Naive thymus-derived CD8-positive, alpha-beta T cell (primary cell): ENCODE data around the gene KIN. TPM values are rescaled to one million over a fixed set of nuclear protein-coding genes. Genes with fewer than 3 reads are reported as not detected.
"Not testable (repeated sequence)": the region's sequence is repeated elsewhere in the genome, so short reads cannot be mapped to it uniquely, and the experiment has no call there.

Experiments used
- ATAC-seq, 2 donors: fragments of 150-1000 bp; cut with Tn5 transposase in 1 of 2; sonication (Bioruptor Pico), chemical (Tn5 transposase) in 1 of 2; 1 replicate in 1 of 2; 2 replicates in 1 of 2; pipeline ENCODE4 v1.10.0; 2021; ENCODE audit warnings: mild to moderate bottlenecking in 2 of 2, moderate library complexity in 2 of 2
- POLR2A ChIA-PET: fragments of 350-600 bp; sonication (Branson Sonifier 250); formaldehyde crosslinking; loops from one replicate; lab custom pipeline; 2021; ENCODE audit warnings: antibody characterized with exemption; lab: Charles Lee
- DNase-seq, 10 donors: peaks; one replicate each; pipeline versions ENCODE4 v3.0.0 to v3.0.0-alpha.2; 2020 to 2022
- H3K27ac Mint-ChIP-seq, 10 donors: one replicate each; pipeline ENCODE4 v1.8.0; 2020 to 2022; ENCODE audit warnings: mild to moderate bottlenecking in 10 of 10, mixed read lengths in 10 of 10, moderate library complexity in 4 of 10, inconsistent platforms in 1 of 10
- H3K27me3 Mint-ChIP-seq, 5 donors: one replicate each; pipeline ENCODE4 v1.8.0; 2021 to 2022; ENCODE audit warnings: mixed read lengths in 5 of 5
- H3K36me3 Mint-ChIP-seq, 3 donors: one replicate each; pipeline ENCODE4 v1.8.0; 2020 to 2022; ENCODE audit warnings: mixed read lengths in 3 of 3, mild to moderate bottlenecking in 2 of 3, inconsistent platforms in 1 of 3
- H3K4me1 Mint-ChIP-seq, 4 donors: one replicate each; pipeline ENCODE4 v1.8.0; 2021 to 2022; ENCODE audit warnings: mixed read lengths in 4 of 4
- H3K4me3 Mint-ChIP-seq, 10 donors: one replicate each; pipeline ENCODE4 v1.8.0; 2020 to 2022; ENCODE audit warnings: mild to moderate bottlenecking in 10 of 10, mixed read lengths in 10 of 10, moderate library complexity in 6 of 10, inconsistent platforms in 1 of 10
- H3K9me3 Mint-ChIP-seq, 9 donors: one replicate each; pipeline ENCODE4 v1.8.0; 2020 to 2022; ENCODE audit warnings: mixed read lengths in 9 of 9, mild to moderate bottlenecking in 3 of 9, inconsistent platforms in 1 of 9, moderate library complexity in 1 of 9
- polyA plus RNA-seq, 3 donors: library from polyadenylated mRNA; unstranded; fragments of 300-500 nt; fragmentation: Illumina TruSeq; gene quantifications; one replicate each; pipeline ENCODE4 v1.2.3, GENCODE V29; 2021
- total RNA-seq, 8 experiments: library from RNA in 2 of 8; stranded (reverse) in 2 of 8; gene quantifications; one replicate each; pipeline ENCODE4 v1.2.3 and lab custom pipeline; 2021 to 2026

Gene KIN
- total and polyA plus RNA-seq, 5 experiments from 2014 or later = 3.2 to 18.1 (median 5.6) TPM

- peaks cover 9 to 87% (median 34%) of the 10 kb centered on the region in 3 donors for H3K36me3 Mint-ChIP-seq
- H3K9me3 Mint-ChIP-seq = no peaks in the 10 kb centered on the region
- DNase-seq (peak in 3 of 10 donors; percentile 2 to 13 (median 12)), ATAC-seq (no peak)
- H3K4me3 Mint-ChIP-seq = no peak overlapping the region
- POLR2A ChIA-PET = no interaction called here
- no peaks in the 10 kb centered on the region for H3K27me3 Mint-ChIP-seq
- H3K27ac Mint-ChIP-seq = peak overlapping the region in 3 of 10 donors; percentile 45 to 67 (median 47)
- no peaks in the 10 kb centered on the region for H3K4me1 Mint-ChIP-seq
These were observed 31.3 kb downstream of the KIN start for GRCh38 chr10:7756360-7756992.

GRCh38 chr10:7755103-7755502 lies 32.7 kb downstream of the KIN start:
- POLR2A ChIA-PET = no interaction called here
- no peak overlapping the region for H3K27ac Mint-ChIP-seq
- no peaks in the 10 kb centered on the region for H3K9me3 Mint-ChIP-seq
- H3K27me3 Mint-ChIP-seq = no peaks in the 10 kb centered on the region
- ATAC-seq (no peak), DNase-seq (no peak)
- H3K36me3 Mint-ChIP-seq = peaks cover 9 to 83% (median 31%) of the 10 kb centered on the region in 3 donors
- H3K4me1 Mint-ChIP-seq = no peaks in the 10 kb centered on the region
- H3K4me3 Mint-ChIP-seq = no peak overlapping the region

- POLR2A ChIA-PET = interaction anchor here (0.6 kb wide), 1 partner anchor 245 kb away, joined by 7 read pairs; no protein-coding TSS in a partner anchor
- Mint-ChIP-seq H3K27ac (no peak overlapping the region), H3K4me3 (no peak overlapping the region)
These were observed 35.5 kb downstream of the KIN start for GRCh38 chr10:7752251-7752650.

GRCh38 chr10:7750222-7750621 lies 37.6 kb downstream of the KIN start:
- Mint-ChIP-seq H3K4me1 (peaks cover 0 to 2% (median 0%) of the 10 kb centered on the region in 4 donors), H3K4me3 (no peak overlapping the region), H3K27ac (no peak overlapping the region), H3K27me3 (no peaks in the 10 kb centered on the region), H3K36me3 (peaks cover 9 to 46% (median 13%) of the 10 kb centered on the region in 3 donors), H3K9me3 (no peaks in the 10 kb centered on the region)
- no peak for ATAC-seq
- POLR2A ChIA-PET = no interaction called here
- DNase-seq = no peak

More at GRCh38 chr10:7752251-7752650, 35.5 kb downstream of the KIN start:
- no peak for ATAC-seq
- Mint-ChIP-seq H3K27me3 (no peaks in the 10 kb centered on the region), H3K36me3 (peaks cover 9 to 62% (median 21%) of the 10 kb centered on the region in 3 donors), H3K9me3 (no peaks in the 10 kb centered on the region), H3K4me1 (no peaks in the 10 kb centered on the region)
- DNase-seq = no peak

GRCh38 chr10:7748637-7749036 lies 39.2 kb downstream of the KIN start:
- POLR2A ChIA-PET, H3K27me3 Mint-ChIP-seq, ATAC-seq, H3K4me3 Mint-ChIP-seq, H3K4me1 Mint-ChIP-seq, H3K9me3 Mint-ChIP-seq, DNase-seq: not testable (repeated sequence)
- peak overlapping the region in 1 of 10 donors; percentile 33 for H3K27ac Mint-ChIP-seq
- H3K36me3 Mint-ChIP-seq = peaks cover 9 to 32% (median 10%) of the 10 kb centered on the region in 3 donors

GRCh38 chr10:7744307-7744706 lies 43.5 kb downstream of the KIN start:
- no peak for DNase-seq
- H3K27me3 Mint-ChIP-seq = no peaks in the 10 kb centered on the region
- no peak for ATAC-seq
- H3K27ac Mint-ChIP-seq = no peak overlapping the region
- no peak overlapping the region for H3K4me3 Mint-ChIP-seq
- POLR2A ChIA-PET = no interaction called here
- no peaks in the 10 kb centered on the region for H3K9me3 Mint-ChIP-seq
- no peaks in the 10 kb centered on the region for H3K36me3 Mint-ChIP-seq
- peaks cover 0 to 2% (median 0%) of the 10 kb centered on the region in 4 donors for H3K4me1 Mint-ChIP-seq

GRCh38 chr10:7738536-7739407 lies 49.0 kb downstream of the KIN start:
- POLR2A ChIA-PET = no interaction called here
- H3K36me3 Mint-ChIP-seq = no peaks in the 10 kb centered on the region
- ATAC-seq (no peak), DNase-seq (no peak)
- H3K4me1 Mint-ChIP-seq = no peaks in the 10 kb centered on the region
- H3K27me3 Mint-ChIP-seq = peaks cover 0 to 3% (median 1%) of the 10 kb centered on the region in 5 donors
- H3K9me3 Mint-ChIP-seq = no peaks in the 10 kb centered on the region
- no peak overlapping the region for H3K4me3 Mint-ChIP-seq
- H3K27ac Mint-ChIP-seq = no peak overlapping the region

- no peaks in the 10 kb centered on the region for H3K9me3 Mint-ChIP-seq
- no peak overlapping the region for H3K4me3 Mint-ChIP-seq
- DNase-seq = no peak
- no peaks in the 10 kb centered on the region for H3K4me1 Mint-ChIP-seq
- H3K36me3 Mint-ChIP-seq = no peaks in the 10 kb centered on the region
- POLR2A ChIA-PET = no interaction called here
- ATAC-seq = no peak
- peaks cover 10 to 20% (median 15%) of the 10 kb centered on the region in 5 donors for H3K27me3 Mint-ChIP-seq
- no peak overlapping the region for H3K27ac Mint-ChIP-seq
These were observed 53.0 kb downstream of the KIN start for GRCh38 chr10:7734821-7735220.

GRCh38 chr10:7722927-7723529 lies 64.8 kb downstream of the KIN start:
- no peaks in the 10 kb centered on the region for H3K9me3 Mint-ChIP-seq
- peaks cover 0 to 8% (median 7%) of the 10 kb centered on the region in 3 donors for H3K36me3 Mint-ChIP-seq
- peaks cover 0 to 4% (median 1%) of the 10 kb centered on the region in 4 donors for H3K4me1 Mint-ChIP-seq
- no peak for ATAC-seq
- H3K27ac Mint-ChIP-seq = peak overlapping the region in 1 of 10 donors; percentile 12
- no peak overlapping the region for H3K4me3 Mint-ChIP-seq
- H3K27me3 Mint-ChIP-seq = peaks cover 0 to 16% (median 9%) of the 10 kb centered on the region in 5 donors
- DNase-seq = no peak
- POLR2A ChIA-PET = no interaction called here

- DNase-seq (no peak), ATAC-seq (no peak)
- no peak overlapping the region for H3K27ac Mint-ChIP-seq
- peaks cover 0 to 14% (median 8%) of the 10 kb centered on the region in 3 donors for H3K36me3 Mint-ChIP-seq
- H3K27me3 Mint-ChIP-seq = peaks cover 0 to 17% (median 15%) of the 10 kb centered on the region in 5 donors
- no peak overlapping the region for H3K4me3 Mint-ChIP-seq
- no peaks in the 10 kb centered on the region for H3K9me3 Mint-ChIP-seq
- peaks cover 0 to 10% (median 1%) of the 10 kb centered on the region in 4 donors for H3K4me1 Mint-ChIP-seq
- POLR2A ChIA-PET = no interaction called here
These were observed 67.3 kb downstream of the KIN start for GRCh38 chr10:7720478-7720877.

GRCh38 chr10:7718685-7719084 lies 69.1 kb downstream of the KIN start:
- POLR2A ChIA-PET = interaction anchor here (0.5 kb wide), 1 partner anchor 448 kb away, joined by 3 read pairs; no protein-coding TSS in a partner anchor
- ATAC-seq (no peak), DNase-seq (no peak)
- Mint-ChIP-seq H3K4me1 (peaks cover 0 to 10% (median 1%) of the 10 kb centered on the region in 4 donors), H3K9me3 (peaks cover 0 to 2% (median 0%) of the 10 kb centered on the region in 9 donors), H3K27me3 (peaks cover 0 to 17% (median 15%) of the 10 kb centered on the region in 5 donors), H3K27ac (no peak overlapping the region), H3K36me3 (peaks cover 0 to 9% (median 7%) of the 10 kb centered on the region in 3 donors), H3K4me3 (no peak overlapping the region)

GRCh38 chr10:7717767-7718166 lies 70.0 kb downstream of the KIN start:
- POLR2A ChIA-PET = no interaction called here

More at GRCh38 chr10:7717767-7718166, 70.0 kb downstream of the KIN start:
- no peak for DNase-seq
- Mint-ChIP-seq H3K4me1 (peaks cover 0 to 10% (median 1%) of the 10 kb centered on the region in 4 donors), H3K27me3 (peaks cover 5 to 16% (median 12%) of the 10 kb centered on the region in 5 donors), H3K27ac (no peak overlapping the region), H3K36me3 (peaks cover 0 to 6% (median 5%) of the 10 kb centered on the region in 3 donors), H3K9me3 (peaks cover 0 to 2% (median 0%) of the 10 kb centered on the region in 9 donors), H3K4me3 (no peak overlapping the region)
- no peak for ATAC-seq
